ENCODE data around the gene LRRK1. TPM values are rescaled to one million over a fixed set of nuclear protein-coding genes. Genes with fewer than 3 reads are reported as not detected.

LRRK1 gene
- total RNA-seq, 1 donor from 2014 or later = 2.4 TPM

- H3K4me1 Mint-ChIP-seq (ENCODE audit: low read depth) = no peaks in the 10 kb centered on the region
- DNase-seq (ENCODE audit: low spot score) = no peak
- no peaks in the 10 kb centered on the region for H3K36me3 Mint-ChIP-seq (ENCODE audit: low read depth)
- H3K27ac Mint-ChIP-seq = no peak overlapping the region
- intact Hi-C loops (cut with micrococcal nuclease) = no loop called here
- H3K27me3 Mint-ChIP-seq (ENCODE audit: low read depth) = peaks cover 5% of the 10 kb centered on the region
- no peak overlapping the region for H3K4me3 Mint-ChIP-seq (ENCODE audit: low read depth)
- no peaks in the 10 kb centered on the region for H3K9me3 Mint-ChIP-seq
These were observed 159.6 kb downstream of the LRRK1 start for GRCh38 chr15:101078669-101079323.

- no peak overlapping the region for H3K4me3 Mint-ChIP-seq (ENCODE audit: low read depth)
- H3K27me3 Mint-ChIP-seq (ENCODE audit: low read depth) = no peaks in the 10 kb centered on the region
- H3K36me3 Mint-ChIP-seq (ENCODE audit: low read depth) = no peaks in the 10 kb centered on the region
- H3K9me3 Mint-ChIP-seq = no peaks in the 10 kb centered on the region
- H3K4me1 Mint-ChIP-seq (ENCODE audit: low read depth) = no peaks in the 10 kb centered on the region
- no peak overlapping the region for H3K27ac Mint-ChIP-seq
- intact Hi-C loops (cut with micrococcal nuclease) = no loop called here
- DNase-seq (ENCODE audit: low spot score) = no peak
These were observed 162.7 kb downstream of the LRRK1 start for GRCh38 chr15:101081900-101082299.

- no peak overlapping the region for H3K27ac Mint-ChIP-seq
- peaks cover 3% of the 10 kb centered on the region for H3K27me3 Mint-ChIP-seq (ENCODE audit: low read depth)
- intact Hi-C loops (cut with micrococcal nuclease) = no loop called here
- no peak overlapping the region for H3K4me3 Mint-ChIP-seq (ENCODE audit: low read depth)
- H3K9me3 Mint-ChIP-seq = no peaks in the 10 kb centered on the region
- H3K4me1 Mint-ChIP-seq (ENCODE audit: low read depth) = no peaks in the 10 kb centered on the region
- H3K36me3 Mint-ChIP-seq (ENCODE audit: low read depth) = no peaks in the 10 kb centered on the region
- no peak for DNase-seq (ENCODE audit: low spot score)
These were observed 164.3 kb downstream of the LRRK1 start for GRCh38 chr15:101083336-101084045.

DNA sequence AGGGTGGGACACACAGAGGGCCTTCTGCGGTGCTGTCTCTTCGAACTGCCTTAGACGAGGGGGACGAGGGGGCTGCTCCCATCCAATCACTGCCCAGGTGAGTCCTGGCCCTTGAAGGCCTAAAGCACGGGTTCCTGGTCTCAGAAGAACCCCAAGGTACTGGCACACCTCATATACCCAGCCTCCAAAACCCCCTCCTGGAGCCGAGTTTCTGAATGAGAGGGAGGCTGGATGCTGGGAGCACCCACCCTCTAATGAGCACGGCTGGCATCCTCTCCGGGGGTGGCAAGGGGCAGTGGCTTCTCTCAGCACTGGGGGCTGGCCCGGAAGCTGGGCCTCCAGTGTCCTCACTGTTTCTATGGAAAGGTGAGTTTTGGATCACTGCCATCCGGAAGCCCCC is 165.6 kb downstream of the LRRK1 start:
- intact Hi-C loops (cut with micrococcal nuclease) = loop anchor here (5.0 kb wide), 1 partner anchor 68 kb away; no protein-coding TSS in a partner anchor
- Mint-ChIP-seq H3K9me3 (no peaks in the 10 kb centered on the region), H3K4me3 (ENCODE audit: low read depth) (no peak overlapping the region), H3K36me3 (ENCODE audit: low read depth) (no peaks in the 10 kb centered on the region), H3K27me3 (ENCODE audit: low read depth) (peaks cover 3% of the 10 kb centered on the region), H3K4me1 (ENCODE audit: low read depth) (peaks cover 5% of the 10 kb centered on the region), H3K27ac (no peak overlapping the region)
- DNase-seq (ENCODE audit: low spot score) = no peak

GRCh38 chr15:101085311-101085700 is 166.1 kb downstream of the LRRK1 start:
- Mint-ChIP-seq H3K4me1 (ENCODE audit: low read depth) (peaks cover 8% of the 10 kb centered on the region), H3K4me3 (ENCODE audit: low read depth) (no peak overlapping the region), H3K36me3 (ENCODE audit: low read depth) (no peaks in the 10 kb centered on the region), H3K9me3 (no peaks in the 10 kb centered on the region), H3K27me3 (ENCODE audit: low read depth) (peaks cover 3% of the 10 kb centered on the region), H3K27ac (no peak overlapping the region)
- no peak for DNase-seq (ENCODE audit: low spot score)
- intact Hi-C loops (cut with micrococcal nuclease) = loop anchor here (5.0 kb wide), 1 partner anchor 68 kb away; no protein-coding TSS in a partner anchor

GRCh38 chr15:101086394-101087171 is 167.4 kb downstream of the LRRK1 start:
- Mint-ChIP-seq H3K27ac (no peak overlapping the region), H3K36me3 (ENCODE audit: low read depth) (no peaks in the 10 kb centered on the region), H3K27me3 (ENCODE audit: low read depth) (peaks cover 3% of the 10 kb centered on the region), H3K4me3 (ENCODE audit: low read depth) (no peak overlapping the region), H3K4me1 (ENCODE audit: low read depth) (peaks cover 8% of the 10 kb centered on the region), H3K9me3 (no peaks in the 10 kb centered on the region)
- intact Hi-C loops (cut with micrococcal nuclease) = loop anchor here (5.0 kb wide), 1 partner anchor 69 kb away; no protein-coding TSS in a partner anchor
- no peak for DNase-seq (ENCODE audit: low spot score)

DNA sequence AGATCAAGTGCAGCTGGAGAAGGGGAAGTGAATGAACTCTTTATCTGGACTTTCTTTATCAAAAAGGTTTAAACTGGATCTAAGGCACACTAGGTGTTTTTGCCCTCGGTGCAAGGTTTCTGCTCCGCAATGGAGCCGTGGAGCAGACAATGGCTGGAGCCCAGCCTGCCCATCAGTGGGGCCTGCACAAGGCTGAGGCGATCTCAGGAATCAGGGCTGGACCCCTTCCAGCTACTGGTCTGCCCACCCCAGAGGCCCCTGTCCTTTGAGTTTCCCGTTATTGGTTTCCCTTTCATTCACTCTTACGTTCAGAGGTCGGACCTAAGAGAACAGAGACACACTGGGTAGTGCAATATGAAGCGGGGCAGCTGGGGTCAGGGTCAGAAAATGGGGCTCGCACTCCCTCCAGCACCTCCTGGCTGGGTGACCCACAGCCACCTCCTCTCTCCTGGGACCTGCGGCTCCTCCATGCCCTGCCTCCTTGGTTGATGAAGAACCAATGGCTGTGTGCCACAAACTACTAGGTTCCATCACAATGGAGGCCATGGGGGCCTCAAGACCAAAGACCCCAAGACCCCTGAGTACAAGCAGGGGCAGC is 168.1 kb downstream of the LRRK1 start:
- no peaks in the 10 kb centered on the region for H3K9me3 Mint-ChIP-seq
- H3K27me3 Mint-ChIP-seq (ENCODE audit: low read depth) = peaks cover 3% of the 10 kb centered on the region
- no peak for DNase-seq (ENCODE audit: low spot score)
- H3K27ac Mint-ChIP-seq = no peak overlapping the region
- peaks cover 8% of the 10 kb centered on the region for H3K4me1 Mint-ChIP-seq (ENCODE audit: low read depth)
- no peak overlapping the region for H3K4me3 Mint-ChIP-seq (ENCODE audit: low read depth)
- intact Hi-C loops (cut with micrococcal nuclease) = loop anchor here (5.0 kb wide), 1 partner anchor 70 kb away; no protein-coding TSS in a partner anchor
- H3K36me3 Mint-ChIP-seq (ENCODE audit: low read depth) = no peaks in the 10 kb centered on the region

- Mint-ChIP-seq H3K9me3 (no peaks in the 10 kb centered on the region), H3K4me1 (ENCODE audit: low read depth) (peaks cover 8% of the 10 kb centered on the region), H3K27ac (no peak overlapping the region), H3K27me3 (ENCODE audit: low read depth) (peaks cover 3% of the 10 kb centered on the region), H3K36me3 (ENCODE audit: low read depth) (no peaks in the 10 kb centered on the region), H3K4me3 (ENCODE audit: low read depth) (no peak overlapping the region)
- intact Hi-C loops (cut with micrococcal nuclease) = loop anchor here (1.0 to 5.0 kb wide), 2 partner anchors 71 to 170 kb away; no protein-coding TSS in a partner anchor
- DNase-seq (ENCODE audit: low spot score) = no peak
These were observed 169.1 kb downstream of the LRRK1 start for GRCh38 chr15:101088271-101088670.

- Mint-ChIP-seq H3K4me3 (ENCODE audit: low read depth) (no peak overlapping the region), H3K4me1 (ENCODE audit: low read depth) (peaks cover 10% of the 10 kb centered on the region), H3K27me3 (ENCODE audit: low read depth) (peaks cover 4% of the 10 kb centered on the region), H3K9me3 (no peaks in the 10 kb centered on the region), H3K36me3 (ENCODE audit: low read depth) (no peaks in the 10 kb centered on the region), H3K27ac (no peak overlapping the region)
- intact Hi-C loops (cut with micrococcal nuclease) = loop anchor here (1.0 to 5.0 kb wide), 2 partner anchors 72 to 169 kb away; no protein-coding TSS in a partner anchor
- DNase-seq (ENCODE audit: low spot score) = peak; percentile 71
These were observed 169.8 kb downstream of the LRRK1 start for GRCh38 chr15:101088788-101089578.

GRCh38 chr15:101089579-101090427 is 170.6 kb downstream of the LRRK1 start:
- peaks cover 10% of the 10 kb centered on the region for H3K27me3 Mint-ChIP-seq (ENCODE audit: low read depth)
- H3K4me1 Mint-ChIP-seq (ENCODE audit: low read depth) = peaks cover 14% of the 10 kb centered on the region
- H3K27ac Mint-ChIP-seq = no peak overlapping the region
- no peak overlapping the region for H3K4me3 Mint-ChIP-seq (ENCODE audit: low read depth)
- intact Hi-C loops (cut with micrococcal nuclease) = loop anchor here (5.0 kb wide), 1 partner anchor 73 kb away; no protein-coding TSS in a partner anchor
- H3K36me3 Mint-ChIP-seq (ENCODE audit: low read depth) = no peaks in the 10 kb centered on the region
- no peaks in the 10 kb centered on the region for H3K9me3 Mint-ChIP-seq
- no peak for DNase-seq (ENCODE audit: low spot score)

DNA sequence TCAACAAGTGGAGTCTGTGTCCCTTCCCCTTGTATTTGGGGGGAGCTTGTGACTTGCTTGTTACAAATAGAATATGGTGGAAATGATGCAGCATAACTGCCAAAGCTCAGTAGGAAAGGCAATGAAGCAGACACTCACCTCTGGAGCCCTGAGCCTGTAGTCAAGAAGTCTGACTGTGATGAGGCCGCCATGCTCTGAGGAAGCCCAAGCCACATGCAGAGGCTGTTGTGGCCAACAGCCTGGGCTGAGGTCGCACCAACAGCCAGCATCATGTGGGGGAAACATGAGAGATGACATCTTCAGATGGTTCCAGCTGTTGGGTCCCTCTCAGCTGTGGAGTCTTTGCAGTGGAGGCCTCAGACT is 171.3 kb downstream of the LRRK1 start:
- peaks cover 14% of the 10 kb centered on the region for H3K4me1 Mint-ChIP-seq (ENCODE audit: low read depth)
- H3K4me3 Mint-ChIP-seq (ENCODE audit: low read depth) = no peak overlapping the region
- no peak for DNase-seq (ENCODE audit: low spot score)
- no peaks in the 10 kb centered on the region for H3K36me3 Mint-ChIP-seq (ENCODE audit: low read depth)
- H3K9me3 Mint-ChIP-seq = no peaks in the 10 kb centered on the region
- intact Hi-C loops (cut with micrococcal nuclease) = no loop called here
- H3K27me3 Mint-ChIP-seq (ENCODE audit: low read depth) = peaks cover 10% of the 10 kb centered on the region
- H3K27ac Mint-ChIP-seq = no peak overlapping the region
